SJCRH30 (cell line): ENCODE measurements around the gene TUBB. TPM values are rescaled to one million over a fixed set of nuclear protein-coding genes. Genes with fewer than 3 reads are reported as not detected.

Experiments used
- DNase-seq, 2 experiments: peaks; one replicate each; pipeline ENCODE4 v3.0.0-alpha.2; 2015 to 2020
- H3K27ac ChIP-seq: fragments of 250-450 bp; sonication (Bioruptor Pico); 2 replicates; pipeline ENCODE4 v1.5.1; 2020; ENCODE audit warnings: mild to moderate bottlenecking, moderate library complexity
- H3K27me3 ChIP-seq: fragments of 250-450 bp; sonication (Bioruptor Pico); 2 replicates; pipeline ENCODE4 v1.5.1; 2020; ENCODE audit warnings: mild to moderate bottlenecking, moderate library complexity
- H3K36me3 ChIP-seq: fragments of 250-450 bp; sonication (Bioruptor Pico); 2 replicates; pipeline ENCODE4 v1.5.1; 2020; ENCODE audit warnings: mild to moderate bottlenecking, moderate library complexity
- H3K4me1 ChIP-seq: fragments of 250-450 bp; sonication (Bioruptor Pico); 2 replicates; pipeline ENCODE4 v1.5.1; 2020; ENCODE audit warnings: mild to moderate bottlenecking, moderate library complexity
- H3K4me3 ChIP-seq: fragments of 250-450 bp; sonication (Bioruptor Pico); 2 replicates; pipeline ENCODE4 v1.5.1; 2020; ENCODE audit warnings: mild to moderate bottlenecking, moderate library complexity
- H3K9me3 ChIP-seq: fragments of 250-450 bp; sonication (Bioruptor Pico); replicated peaks from 2 replicates; pipeline ENCODE4 v1.5.1; 2020; ENCODE audit warnings: mild to moderate bottlenecking, moderate library complexity
- total RNA-seq: library from RNA; depleted of rRNA; stranded (reverse); fragments of >200 nt; shearing (Covaris generic); gene quantifications from 2 replicates; pipeline ENCODE4 v1.2.3, GENCODE V29; 2014

Gene TUBB
- total RNA-seq, 1 experiment from 2014 or later = 1,652 TPM

DNA sequence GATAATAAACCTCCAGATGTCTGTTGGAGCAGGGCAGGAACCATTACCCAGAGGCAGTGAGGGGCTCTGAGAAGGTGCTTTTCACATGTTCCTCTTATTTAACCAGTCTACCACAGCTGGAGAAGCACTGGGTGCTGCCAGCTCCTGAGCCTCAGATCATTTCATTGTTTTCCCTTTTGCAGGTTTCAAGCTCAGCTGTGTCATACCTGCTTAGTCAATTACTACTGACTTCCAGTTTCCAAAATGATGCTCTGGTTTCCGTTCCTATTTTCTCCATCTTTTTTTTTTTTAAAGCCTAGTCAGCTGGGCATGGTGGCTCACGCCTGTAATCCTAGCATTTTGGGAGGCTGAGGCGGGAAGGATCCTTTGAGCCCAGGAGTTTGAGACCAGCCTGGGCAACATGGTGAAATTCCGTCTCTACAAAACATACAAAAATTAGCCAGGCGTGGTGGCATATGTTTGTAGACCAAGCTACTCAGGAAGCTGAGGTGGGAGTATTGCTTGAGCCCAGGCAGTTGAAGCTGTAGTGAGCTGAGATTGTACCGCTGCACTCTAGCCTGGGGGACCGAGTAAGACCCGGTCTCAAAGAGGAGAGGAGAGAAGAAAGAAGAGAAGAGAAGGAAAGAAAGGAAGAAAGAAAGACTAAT lies 15.6 kb downstream of the TUBB start:
- DNase-seq = no peak
- Histone ChIP-seq H3K9me3 (no peaks in the 10 kb centered on the region), H3K4me1 (no peaks in the 10 kb centered on the region), H3K27me3 (no peaks in the 10 kb centered on the region), H3K4me3 (no peak overlapping the region), H3K27ac (no peak overlapping the region), H3K36me3 (peaks cover 57% of the 10 kb centered on the region)

DNA sequence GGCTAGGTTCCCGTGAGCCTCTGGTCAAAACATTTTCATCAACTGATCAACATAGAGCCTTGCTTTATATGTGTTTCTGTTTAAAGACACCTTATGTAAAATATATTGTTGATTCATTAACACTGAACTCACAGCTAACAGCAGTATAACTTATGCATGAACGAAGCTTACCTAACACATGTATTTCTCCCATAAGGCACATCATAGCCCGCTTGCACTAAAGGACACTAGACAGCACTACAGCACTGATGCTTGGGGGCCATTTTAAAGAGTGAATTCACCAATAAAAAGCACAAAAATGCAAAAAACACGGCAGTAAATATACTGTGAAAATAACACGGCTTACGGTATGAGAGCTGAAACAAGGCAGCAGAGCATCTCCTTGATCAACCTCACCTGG lies 18.4 kb downstream of the TUBB start:
- H3K4me3 ChIP-seq = no peak overlapping the region
- H3K9me3 ChIP-seq = no peaks in the 10 kb centered on the region
- no peaks in the 10 kb centered on the region for H3K27me3 ChIP-seq
- no peak overlapping the region for H3K27ac ChIP-seq
- DNase-seq = no peak
- peaks cover 46% of the 10 kb centered on the region for H3K36me3 ChIP-seq
- H3K4me1 ChIP-seq = peaks cover 5% of the 10 kb centered on the region; the same call in 1 of the 2 replicates

DNA sequence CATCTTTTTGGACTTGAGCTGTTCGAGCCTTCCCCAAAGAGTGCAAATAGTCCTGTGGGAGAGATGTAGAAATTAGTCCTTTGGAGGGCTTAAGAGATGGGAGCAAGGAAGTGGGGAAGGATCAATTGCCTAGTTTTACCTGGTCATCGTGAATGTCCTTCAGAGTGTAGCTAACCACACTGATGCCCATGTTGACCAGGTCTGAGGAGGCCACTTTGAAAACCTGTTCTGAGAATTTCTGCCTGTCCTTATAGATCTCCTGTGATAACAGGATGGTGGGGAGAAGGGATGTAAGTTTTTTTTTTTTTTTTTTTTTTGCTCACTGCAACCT lies 20.4 kb downstream of the TUBB start:
- no peaks in the 10 kb centered on the region for H3K27me3 ChIP-seq
- H3K27ac ChIP-seq = no peak overlapping the region
- no peak overlapping the region for H3K4me3 ChIP-seq
- no peaks in the 10 kb centered on the region for H3K9me3 ChIP-seq
- peaks cover 5% of the 10 kb centered on the region; the same call in 1 of the 2 replicates for H3K4me1 ChIP-seq
- no peak for DNase-seq
- peaks cover 34% of the 10 kb centered on the region for H3K36me3 ChIP-seq

DNA sequence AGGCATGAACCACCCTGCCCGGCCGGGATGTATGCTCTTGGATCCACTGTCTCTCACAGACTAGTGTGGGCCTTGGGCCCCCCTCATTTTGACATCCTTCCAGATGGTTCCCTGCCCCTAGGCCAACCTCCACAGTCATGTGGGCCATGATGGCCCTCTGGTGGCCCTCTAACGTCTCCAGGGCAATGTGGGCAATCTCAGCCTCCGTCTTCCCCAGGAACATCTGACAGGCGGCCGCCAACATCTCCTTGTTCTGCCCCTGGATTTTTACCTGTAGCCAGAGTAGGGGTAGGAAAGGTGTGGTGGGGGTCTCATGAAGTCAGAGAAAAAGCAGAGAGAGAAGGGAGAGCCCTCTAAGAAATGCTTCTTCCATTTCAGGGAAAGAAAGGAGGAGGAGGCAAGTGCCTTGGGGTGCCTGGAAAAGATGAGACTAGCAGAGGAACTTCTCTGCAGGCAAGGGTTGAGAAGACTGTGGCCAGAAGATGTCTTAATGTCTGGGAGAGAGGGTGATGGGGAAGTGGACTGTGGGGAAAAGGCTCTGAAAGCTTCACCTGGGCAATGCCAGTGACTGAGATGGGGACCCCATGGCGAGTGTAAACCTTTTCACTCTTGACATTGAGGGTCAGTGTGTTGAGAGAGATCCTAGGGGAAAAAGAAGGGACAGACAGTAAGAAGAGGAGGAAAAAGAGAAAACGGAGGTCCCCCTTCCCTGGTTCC lies 21.1 kb downstream of the TUBB start:
- Histone ChIP-seq H3K27me3 (no peaks in the 10 kb centered on the region), H3K36me3 (peaks cover 32% of the 10 kb centered on the region), H3K4me3 (peak overlapping the region; percentile 80), H3K9me3 (no peaks in the 10 kb centered on the region), H3K4me1 (peaks cover 5% of the 10 kb centered on the region; the same call in 1 of the 2 replicates), H3K27ac (peak overlapping the region; percentile 51; the same call in 1 of the 2 replicates)
- DNase-seq = no peak

DNA sequence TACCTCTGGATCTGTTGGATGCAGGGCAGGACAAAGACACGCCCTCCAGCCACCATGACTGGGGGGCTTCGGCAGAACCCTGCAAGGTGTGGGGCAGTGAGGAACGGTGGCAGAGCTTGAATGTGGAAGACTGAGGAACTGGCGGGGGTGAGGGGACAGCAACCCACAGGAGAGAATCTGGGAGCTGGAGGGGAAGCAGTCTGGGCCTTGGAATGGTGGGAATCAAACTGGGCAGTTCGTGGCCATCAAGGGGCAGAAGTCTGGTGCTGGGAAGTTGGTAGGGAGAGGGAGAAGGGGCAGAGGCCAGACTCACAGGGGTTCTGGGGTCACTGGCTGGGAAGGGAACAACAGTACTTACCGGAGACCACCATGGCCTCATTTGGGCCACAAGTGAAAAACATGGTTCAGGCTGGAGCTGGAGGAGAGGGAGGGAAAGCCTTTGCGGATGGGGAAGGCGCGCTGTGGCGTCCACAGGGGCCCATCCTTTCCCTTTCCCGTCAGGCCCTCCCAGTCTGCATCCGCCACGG lies 21.7 kb downstream of the TUBB start:
- peak overlapping the region; percentile 51 for H3K27ac ChIP-seq
- DNase-seq = peak in 1 of 2 experiments; percentile 22
- no peaks in the 10 kb centered on the region for H3K9me3 ChIP-seq
- peaks cover 5% of the 10 kb centered on the region; the same call in 1 of the 2 replicates for H3K4me1 ChIP-seq
- H3K4me3 ChIP-seq = peak overlapping the region; percentile 80
- no peaks in the 10 kb centered on the region for H3K27me3 ChIP-seq
- H3K36me3 ChIP-seq = peaks cover 30% of the 10 kb centered on the region

DNA sequence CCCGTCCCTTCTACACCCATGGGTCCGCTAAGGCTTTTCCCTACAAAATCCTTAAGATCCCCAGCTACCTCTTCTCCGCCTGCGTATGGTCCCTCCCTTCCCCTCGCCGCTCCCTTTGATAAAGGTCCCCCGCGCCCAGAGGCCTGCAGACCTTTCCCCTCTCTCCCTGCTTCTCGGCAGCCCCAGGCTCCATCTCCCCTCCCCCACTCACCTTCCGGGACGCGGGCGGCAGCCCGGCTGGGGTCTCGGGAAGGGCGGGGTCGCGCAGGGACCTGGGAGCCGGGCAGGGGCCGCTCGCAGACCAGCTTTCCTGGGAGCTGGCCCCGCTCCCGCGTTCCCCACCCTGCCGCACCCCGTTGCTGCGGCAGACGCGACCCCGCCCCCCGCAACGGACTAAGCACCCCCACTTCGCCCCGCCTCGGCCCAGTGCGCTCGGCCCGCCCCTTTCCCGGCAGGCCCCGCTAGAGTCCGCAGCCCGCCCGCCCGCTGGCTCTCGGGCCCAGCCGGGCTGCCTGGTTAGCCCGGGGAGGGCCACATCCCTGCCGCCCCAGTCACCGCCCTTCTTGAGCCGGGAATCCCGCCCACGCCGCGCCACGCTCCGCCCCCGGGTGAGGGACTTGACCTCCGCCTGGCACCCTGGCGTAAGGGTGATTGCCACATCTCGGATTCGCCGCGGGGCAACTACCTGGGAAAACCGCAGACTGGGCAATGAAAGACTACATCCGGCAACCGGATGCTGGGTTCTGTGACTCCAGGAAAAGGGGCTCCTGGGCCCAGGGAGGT lies 22.4 kb downstream of the TUBB start, which contains the start of gene FLOT1:
Gene FLOT1 (minus strand): TSS at position 372 of the 783 bp plus-strand sequence. CDS start 498 bp downstream, outside the sequence.
- peak; percentile 92 for DNase-seq
- Histone ChIP-seq H3K4me3 (peak within 1 kb of the TSS; percentile 80), H3K27ac (peak within 1 kb of the TSS; percentile 51), H3K4me1 (peaks cover 5% of the 10 kb centered on the region; the same call in 1 of the 2 replicates), H3K9me3 (no peaks in the 10 kb centered on the region), H3K27me3 (no peaks in the 10 kb centered on the region), H3K36me3 (peaks cover 23% of the 10 kb centered on the region)

DNA sequence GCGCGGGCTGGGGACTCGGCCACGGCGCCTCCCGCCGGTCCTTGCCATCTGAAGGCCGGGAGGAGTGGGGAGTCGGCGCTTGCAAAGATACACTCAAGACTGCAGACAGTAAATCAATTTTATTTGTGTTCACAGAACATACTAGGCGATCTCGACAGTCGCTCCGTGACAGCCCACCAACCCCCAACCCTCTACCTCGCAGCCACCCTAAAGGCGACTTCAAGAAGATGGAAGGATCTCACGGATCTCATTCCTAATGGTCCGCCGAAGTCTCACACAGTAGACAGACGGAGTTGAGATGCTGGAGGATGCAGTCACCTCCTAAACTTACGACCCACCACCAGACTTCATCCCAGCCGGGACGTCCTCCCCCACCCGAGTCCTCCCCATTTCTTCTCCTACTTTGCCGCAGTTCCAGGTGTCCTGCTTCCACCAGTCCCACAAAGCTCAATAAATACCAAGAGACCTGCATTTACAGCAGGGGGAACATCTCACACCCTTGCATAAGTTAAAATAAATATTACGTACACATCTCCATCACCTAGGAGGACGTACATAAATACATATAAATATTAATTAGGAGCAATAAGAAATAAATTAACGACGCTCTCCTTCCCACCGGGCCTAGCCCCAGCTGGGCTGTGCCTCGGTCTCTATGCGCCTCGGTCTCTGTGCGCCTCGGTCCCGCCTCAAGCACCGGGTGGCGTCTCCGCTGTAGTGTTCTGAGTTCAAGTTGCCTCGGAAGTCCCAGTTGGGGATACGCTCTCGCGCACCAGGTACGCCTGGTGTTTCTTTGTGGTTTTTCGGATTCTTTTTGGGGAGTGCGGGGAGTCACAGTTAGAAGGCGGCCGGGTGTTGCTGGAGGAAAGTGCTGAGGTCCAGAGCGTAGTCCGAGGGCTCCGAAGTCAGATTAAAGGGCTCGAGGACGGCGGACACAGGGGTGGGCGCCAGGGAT lies 23.2 kb downstream of the TUBB start:
- H3K4me1 ChIP-seq = peaks cover 5% of the 10 kb centered on the region; the same call in 1 of the 2 replicates
- no peaks in the 10 kb centered on the region for H3K27me3 ChIP-seq
- no peaks in the 10 kb centered on the region for H3K9me3 ChIP-seq
- peak in 1 of 2 experiments; percentile 49 for DNase-seq
- peak overlapping the region; percentile 80 for H3K4me3 ChIP-seq
- H3K27ac ChIP-seq = peak overlapping the region; percentile 64
- peaks cover 14% of the 10 kb centered on the region for H3K36me3 ChIP-seq

DNA sequence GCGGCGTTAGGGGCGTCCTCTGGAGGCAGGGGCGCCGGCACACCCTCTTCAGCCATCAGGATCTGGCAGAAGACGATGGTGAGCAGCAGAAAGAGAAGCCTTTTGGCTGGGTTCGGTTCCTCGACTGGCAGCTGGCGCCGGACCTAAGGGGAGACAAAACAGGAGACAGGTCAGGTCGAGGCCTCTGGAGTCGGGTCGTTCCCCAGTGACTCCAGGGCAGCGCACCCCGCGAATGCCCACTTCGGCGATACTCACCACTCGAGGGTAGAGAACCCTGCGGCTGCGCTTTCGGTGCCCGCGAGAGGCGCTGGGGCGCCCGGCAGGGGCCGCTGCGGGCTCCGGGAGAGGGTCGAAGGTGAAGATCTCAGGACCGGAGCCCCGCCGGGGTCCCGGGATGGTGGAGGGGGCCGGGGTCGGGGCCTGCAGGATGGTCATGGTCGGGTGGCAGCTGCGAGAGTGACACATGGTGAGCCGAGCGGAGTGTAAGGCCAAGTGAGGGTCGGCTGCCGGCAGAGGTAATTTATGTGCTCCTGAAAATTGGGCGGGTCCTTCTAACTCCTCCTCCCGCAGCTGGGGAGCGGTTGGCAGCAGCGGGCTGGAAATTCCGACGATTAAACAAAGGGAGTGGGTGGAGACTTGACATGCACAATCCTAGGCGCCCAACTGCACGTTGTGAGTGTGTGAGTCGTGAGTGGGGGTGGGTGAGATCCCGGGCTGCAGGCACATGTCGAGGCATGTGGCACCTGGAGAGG lies 24.1 kb downstream of the TUBB start, which contains the start of gene IER3:
Gene IER3 (minus strand): TSS at position 494 of the 752 bp plus-strand sequence. CDS start 29 bp downstream, at position 465.
- H3K27ac ChIP-seq = peak within 1 kb of the TSS; percentile 64
- H3K4me3 ChIP-seq = peak within 1 kb of the TSS; percentile 80
- peaks cover 7% of the 10 kb centered on the region; the same call in 1 of the 2 replicates for H3K4me1 ChIP-seq
- H3K27me3 ChIP-seq = no peaks in the 10 kb centered on the region
- H3K9me3 ChIP-seq = no peaks in the 10 kb centered on the region
- DNase-seq = peak; percentile 75 to 83
- peaks cover 7% of the 10 kb centered on the region for H3K36me3 ChIP-seq

DNA sequence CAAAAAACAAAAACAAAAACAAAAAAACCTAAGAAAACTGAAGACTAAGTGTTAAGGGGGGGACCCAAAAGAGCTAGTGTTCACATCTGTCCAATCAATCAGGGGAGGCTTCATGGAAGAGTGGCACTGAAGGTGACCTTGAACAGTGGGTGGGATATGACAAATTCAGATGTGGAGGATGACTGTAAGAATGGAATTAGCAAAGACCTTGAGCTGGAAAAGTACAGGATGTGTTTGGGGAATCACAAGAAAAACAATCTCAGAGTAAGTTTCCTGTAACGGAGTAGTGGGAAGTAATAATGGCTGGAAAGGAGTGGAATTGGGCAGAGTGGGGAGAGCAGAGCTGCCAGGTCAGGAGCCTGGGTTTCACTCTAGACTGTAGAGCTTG lies 27.1 kb downstream of the TUBB start:
- H3K4me1 ChIP-seq = peaks cover 12% of the 10 kb centered on the region

DNA sequence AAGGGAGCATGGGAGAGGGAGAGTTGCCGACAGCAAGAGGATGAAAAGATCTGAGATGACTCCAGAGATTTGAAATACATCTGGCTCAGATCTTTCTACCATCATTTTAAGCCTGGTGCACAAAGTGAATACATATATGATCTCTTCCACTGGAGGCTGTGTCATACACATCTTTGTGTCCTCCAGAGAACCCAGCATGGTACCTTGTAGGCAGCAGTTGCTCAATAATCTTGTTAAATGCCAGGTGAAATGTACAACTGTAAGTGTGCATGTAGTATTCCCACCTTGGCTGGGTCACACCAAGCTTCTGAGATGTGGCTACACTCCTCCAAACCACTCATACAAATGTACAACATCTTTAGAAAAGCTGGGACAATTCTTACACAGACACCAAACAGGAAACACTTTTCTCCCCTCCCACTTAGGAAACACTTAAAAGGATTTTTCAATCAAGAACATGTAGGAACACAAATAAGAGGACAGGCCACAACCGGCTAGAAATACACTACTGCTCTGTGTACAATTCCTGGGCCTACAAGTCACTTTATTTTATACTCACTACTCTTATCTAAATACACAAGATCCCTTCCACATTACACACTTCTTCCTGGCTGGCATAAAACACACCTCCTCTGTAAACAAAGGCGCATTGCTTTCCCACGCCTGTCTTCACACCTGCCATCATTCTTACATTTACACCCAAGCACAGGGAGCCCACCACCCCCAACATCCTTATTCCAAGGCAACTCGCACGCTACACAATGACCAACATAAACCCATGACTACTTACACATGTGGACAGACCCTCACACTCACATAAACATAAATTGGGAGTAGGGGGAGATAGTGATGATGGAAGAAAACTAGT lies 28.0 kb downstream of the TUBB start:
- DNase-seq = no peak
- no peak overlapping the region for H3K27ac ChIP-seq

More for the DNA sequence above, 27.1 kb downstream of the TUBB start:
- DNase-seq = no peak
- no peak overlapping the region for H3K4me3 ChIP-seq
- no peaks in the 10 kb centered on the region for H3K27me3 ChIP-seq
- no peaks in the 10 kb centered on the region for H3K9me3 ChIP-seq
- H3K27ac ChIP-seq = no peak overlapping the region
- no peaks in the 10 kb centered on the region for H3K36me3 ChIP-seq

DNA sequence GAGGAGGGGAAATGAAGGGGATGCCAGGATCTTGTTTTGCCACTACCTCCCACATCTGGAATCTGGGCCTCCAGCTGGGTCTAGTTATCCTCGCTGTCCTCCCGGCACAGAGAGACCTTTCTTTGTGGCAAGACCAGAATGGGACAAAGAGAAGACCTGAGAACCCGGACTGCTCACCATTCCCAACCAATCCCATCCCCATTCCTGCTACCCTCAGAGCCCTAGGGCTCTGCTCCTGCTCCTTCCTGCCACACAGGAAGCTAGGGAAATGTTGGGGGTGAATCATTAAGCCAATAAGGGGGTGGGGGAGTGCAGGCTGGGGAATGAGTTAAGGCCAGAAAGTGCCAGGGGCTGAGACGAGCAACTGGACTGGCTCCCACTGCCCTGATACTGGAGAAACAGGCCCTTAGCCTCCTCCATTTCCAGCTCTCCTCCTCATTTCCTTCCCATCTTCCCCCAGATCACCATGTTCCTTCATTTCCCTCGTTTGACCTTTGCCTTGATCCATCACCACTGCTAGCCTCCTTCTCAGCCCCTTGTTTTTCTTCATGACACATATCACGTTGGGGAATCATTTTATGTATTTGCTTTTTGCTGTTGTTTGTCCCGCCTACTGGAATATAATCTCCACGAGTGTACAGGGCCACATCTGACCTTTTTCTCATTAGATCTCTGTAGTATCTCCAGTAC lies 28.8 kb downstream of the TUBB start:
- no peaks in the 10 kb centered on the region for H3K36me3 ChIP-seq
- no peak for DNase-seq
- H3K9me3 ChIP-seq = no peaks in the 10 kb centered on the region
- no peak overlapping the region for H3K4me3 ChIP-seq
- no peak overlapping the region for H3K27ac ChIP-seq
- peaks cover 22% of the 10 kb centered on the region for H3K4me1 ChIP-seq
- no peaks in the 10 kb centered on the region for H3K27me3 ChIP-seq

More for the DNA sequence above, 28.0 kb downstream of the TUBB start:
- Histone ChIP-seq H3K4me1 (peaks cover 18% of the 10 kb centered on the region), H3K36me3 (no peaks in the 10 kb centered on the region), H3K4me3 (no peak overlapping the region), H3K9me3 (no peaks in the 10 kb centered on the region), H3K27me3 (no peaks in the 10 kb centered on the region)
